ENCODE data around the gene RFX1.

DNA sequence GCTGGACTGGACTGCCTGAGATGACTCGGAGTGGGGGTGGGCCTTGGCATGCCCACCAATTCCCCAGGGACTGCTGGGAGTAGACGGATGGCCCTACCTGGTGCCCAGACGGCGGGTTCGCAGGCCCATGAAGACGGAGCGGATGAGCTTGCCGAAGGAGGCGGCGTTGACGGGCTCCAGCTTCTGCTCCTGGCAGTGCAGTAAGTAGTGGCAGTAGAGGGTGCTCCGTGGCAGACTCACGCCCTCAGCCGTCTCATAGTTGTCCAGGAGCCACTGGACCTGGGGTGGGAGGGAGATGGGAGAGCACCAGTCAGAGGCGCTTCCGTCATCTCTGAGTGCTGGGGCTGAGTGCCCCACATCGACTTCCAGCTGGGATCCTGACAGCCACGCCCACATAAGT lies 36.2 kb downstream of the RFX1 start:
- TF ChIP-seq, protein P1, sequence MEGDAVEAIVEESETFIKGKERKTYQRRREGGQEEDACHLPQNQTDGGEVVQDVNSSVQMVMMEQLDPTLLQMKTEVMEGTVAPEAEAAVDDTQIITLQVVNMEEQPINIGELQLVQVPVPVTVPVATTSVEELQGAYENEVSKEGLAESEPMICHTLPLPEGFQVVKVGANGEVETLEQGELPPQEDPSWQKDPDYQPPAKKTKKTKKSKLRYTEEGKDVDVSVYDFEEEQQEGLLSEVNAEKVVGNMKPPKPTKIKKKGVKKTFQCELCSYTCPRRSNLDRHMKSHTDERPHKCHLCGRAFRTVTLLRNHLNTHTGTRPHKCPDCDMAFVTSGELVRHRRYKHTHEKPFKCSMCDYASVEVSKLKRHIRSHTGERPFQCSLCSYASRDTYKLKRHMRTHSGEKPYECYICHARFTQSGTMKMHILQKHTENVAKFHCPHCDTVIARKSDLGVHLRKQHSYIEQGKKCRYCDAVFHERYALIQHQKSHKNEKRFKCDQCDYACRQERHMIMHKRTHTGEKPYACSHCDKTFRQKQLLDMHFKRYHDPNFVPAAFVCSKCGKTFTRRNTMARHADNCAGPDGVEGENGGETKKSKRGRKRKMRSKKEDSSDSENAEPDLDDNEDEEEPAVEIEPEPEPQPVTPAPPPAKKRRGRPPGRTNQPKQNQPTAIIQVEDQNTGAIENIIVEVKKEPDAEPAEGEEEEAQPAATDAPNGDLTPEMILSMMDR (IDR thresholded peaks at IDR 0.05) = no peak
- TF ChIP-seq POLR2A (IDR thresholded peaks at IDR 0.05) = no peak
